Fibroblast of mammary gland (primary cell): Measurements from ENCODE around the gene RASAL2.
"Not testable (repeated sequence)": the region's sequence is repeated elsewhere in the genome, so short reads cannot be mapped to it uniquely, and the experiment has no call there.

Source experiments
- DNase-seq: peaks from one replicate; pipeline ENCODE4 v3.0.0-alpha.2; 2010; ENCODE audit warnings: low read depth
- H3K4me3 ChIP-seq: 2 replicates; pipeline ENCODE4 v1.5.1; 2011; ENCODE audit warnings: low read depth, mild to moderate bottlenecking, low read length, moderate library complexity; ENCODE audit not compliant: control insufficient read depth
- TF ChIP-seq, protein P1 (sequence below): conservative IDR thresholded peaks from 2 replicates; pipeline ENCODE4 v1.5.1; 2011; ENCODE audit warnings: low read depth, low read length, inconsistent platforms; ENCODE audit not compliant: control insufficient read depth, insufficient read depth

Gene RASAL2

DNA sequence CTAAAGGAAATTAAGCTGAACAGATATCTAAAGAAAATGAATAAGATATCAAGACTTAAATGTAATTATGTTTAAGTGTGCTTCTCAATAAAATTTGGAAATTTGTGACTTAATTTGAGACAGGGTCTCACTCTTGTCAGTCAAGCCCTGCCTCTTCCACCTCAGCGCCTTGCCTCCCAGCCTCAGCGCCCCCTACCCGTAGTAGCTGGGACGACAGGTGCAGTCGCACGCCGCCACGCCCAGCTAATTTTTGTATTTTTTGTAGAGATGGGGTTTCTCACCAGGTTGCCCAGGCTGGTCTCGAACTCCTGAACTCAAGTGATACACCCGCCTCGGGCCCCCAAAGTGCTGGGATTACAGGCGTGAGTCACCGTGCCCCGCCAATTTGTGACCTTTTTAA lies 285.9 kb downstream of the RASAL2 start:
- TF ChIP-seq, protein P1, sequence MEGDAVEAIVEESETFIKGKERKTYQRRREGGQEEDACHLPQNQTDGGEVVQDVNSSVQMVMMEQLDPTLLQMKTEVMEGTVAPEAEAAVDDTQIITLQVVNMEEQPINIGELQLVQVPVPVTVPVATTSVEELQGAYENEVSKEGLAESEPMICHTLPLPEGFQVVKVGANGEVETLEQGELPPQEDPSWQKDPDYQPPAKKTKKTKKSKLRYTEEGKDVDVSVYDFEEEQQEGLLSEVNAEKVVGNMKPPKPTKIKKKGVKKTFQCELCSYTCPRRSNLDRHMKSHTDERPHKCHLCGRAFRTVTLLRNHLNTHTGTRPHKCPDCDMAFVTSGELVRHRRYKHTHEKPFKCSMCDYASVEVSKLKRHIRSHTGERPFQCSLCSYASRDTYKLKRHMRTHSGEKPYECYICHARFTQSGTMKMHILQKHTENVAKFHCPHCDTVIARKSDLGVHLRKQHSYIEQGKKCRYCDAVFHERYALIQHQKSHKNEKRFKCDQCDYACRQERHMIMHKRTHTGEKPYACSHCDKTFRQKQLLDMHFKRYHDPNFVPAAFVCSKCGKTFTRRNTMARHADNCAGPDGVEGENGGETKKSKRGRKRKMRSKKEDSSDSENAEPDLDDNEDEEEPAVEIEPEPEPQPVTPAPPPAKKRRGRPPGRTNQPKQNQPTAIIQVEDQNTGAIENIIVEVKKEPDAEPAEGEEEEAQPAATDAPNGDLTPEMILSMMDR, result peak; percentile 29
- DNase-seq, result no peak
- no peak overlapping the region for H3K4me3 ChIP-seq

DNA sequence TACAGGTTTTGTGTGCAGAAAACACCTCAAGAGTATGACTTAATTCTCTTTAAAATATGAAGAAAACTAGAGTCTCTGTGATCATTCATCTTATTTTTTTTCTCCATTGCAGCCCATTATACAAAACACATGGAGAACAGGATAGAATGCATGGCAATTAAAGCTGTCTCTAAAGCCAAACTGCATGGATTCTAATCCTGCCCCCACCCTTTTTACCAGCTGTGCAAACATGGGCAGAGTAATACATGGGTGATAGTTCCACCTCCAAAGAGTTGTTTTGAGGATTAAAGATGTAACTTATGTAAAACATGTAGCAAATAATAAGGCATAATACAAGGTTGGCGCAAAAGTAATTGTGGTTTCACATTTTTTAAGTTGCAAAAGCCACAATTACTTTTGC lies 288.5 kb downstream of the RASAL2 start:
- DNase-seq, result no peak
- no peak overlapping the region for H3K4me3 ChIP-seq
- TF ChIP-seq, protein P1, result no peak

DNA sequence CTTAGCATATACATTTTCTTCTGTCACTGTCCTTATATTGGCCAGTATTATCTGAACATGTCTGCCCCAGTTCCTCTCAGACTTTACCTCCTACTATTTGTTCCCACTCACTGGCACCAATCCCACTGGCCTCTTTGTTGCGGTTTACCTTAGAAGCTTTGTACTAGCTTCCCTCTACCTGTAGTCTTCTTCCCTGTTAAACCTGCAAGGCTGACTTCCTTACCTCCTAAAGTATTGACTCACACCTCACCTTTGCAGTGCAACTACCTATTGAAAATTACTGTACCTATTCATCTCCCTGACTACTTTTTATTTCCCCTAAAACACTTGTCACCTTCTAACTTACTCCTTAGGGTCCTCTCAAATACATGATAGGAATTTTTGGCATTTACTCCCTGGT lies 291.8 kb downstream of the RASAL2 start:
- DNase-seq, result no peak
- TF ChIP-seq, protein P1, result no peak
- no peak overlapping the region for H3K4me3 ChIP-seq

DNA sequence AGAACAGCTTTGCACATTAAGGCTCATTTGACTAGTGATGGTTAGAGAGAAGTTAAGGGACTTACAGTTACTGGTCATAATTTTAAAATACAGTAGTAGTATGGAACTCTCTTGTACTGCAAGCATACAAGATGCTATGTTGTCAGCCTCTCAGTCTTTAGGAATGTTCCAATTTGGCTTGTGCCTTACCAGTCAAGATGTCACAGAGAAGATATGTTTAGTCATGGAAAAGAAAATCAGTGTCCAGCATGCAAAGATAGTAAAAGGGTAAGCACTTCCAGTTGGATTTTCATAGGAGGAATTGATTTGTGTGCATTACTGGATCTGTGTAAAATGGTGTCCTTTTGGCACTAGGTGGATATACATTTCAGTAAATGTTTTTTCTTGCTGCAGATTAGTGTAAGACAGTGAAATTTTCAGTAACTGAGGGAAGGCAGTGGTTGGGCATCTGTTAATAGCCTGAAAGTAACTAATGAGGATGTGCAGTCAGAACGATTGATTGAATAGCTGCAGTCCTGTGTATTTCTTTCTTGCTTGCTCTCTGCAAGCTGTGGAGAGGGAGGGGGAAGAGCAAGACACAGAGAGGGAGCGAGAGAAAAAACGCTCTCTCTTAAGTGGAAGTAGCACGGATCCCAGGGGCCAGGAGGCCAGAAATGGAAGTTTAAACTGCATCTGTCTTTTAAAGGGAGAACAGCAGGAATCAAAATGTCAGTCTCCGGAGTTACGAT lies 294.7 kb downstream of the RASAL2 start:
- TF ChIP-seq, protein P1, result no peak
- H3K4me3 ChIP-seq, result no peak overlapping the region
- DNase-seq, result peak; percentile 67

DNA sequence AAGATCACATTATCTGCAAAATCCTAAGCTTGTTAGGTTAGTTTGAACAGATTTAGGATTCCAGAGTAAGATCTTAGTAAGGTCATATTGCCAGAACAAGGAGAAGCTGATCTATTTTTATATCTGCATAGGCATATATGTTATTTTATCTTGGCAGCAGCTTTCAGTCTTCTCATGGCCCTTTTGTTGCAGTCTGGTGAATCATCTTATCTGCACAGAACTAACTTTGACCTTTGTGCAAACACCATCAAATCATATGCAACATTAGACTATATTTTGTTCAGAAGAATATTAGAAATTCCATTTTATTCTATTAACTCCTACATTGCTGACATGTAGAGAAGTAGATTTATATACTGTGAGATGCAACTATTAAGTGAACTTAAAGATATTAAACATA lies 295.5 kb downstream of the RASAL2 start:
- TF ChIP-seq, protein P1, result no peak

DNA sequence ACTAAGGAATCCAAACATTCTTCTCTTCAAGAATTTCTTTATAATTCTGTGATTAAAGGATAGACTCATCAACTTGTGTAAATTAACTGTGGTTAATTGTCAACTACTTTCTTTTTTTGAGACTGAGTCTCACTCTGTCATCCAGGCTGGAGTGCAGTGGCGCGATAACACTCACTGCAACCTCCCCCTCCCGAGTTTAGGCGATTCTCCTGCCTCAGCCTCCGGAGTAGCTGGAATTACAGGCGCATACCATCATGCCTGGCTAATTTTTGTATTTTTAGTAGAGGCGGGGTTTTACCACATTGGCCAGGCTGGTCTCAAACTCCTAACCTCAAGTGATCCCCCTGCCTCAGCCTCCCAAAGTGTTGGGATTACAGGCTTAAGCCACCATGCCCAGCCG lies 296.4 kb downstream of the RASAL2 start:
- H3K4me3 ChIP-seq, result not testable (repeated sequence)

More for the DNA sequence above, 295.5 kb downstream of the RASAL2 start:
- DNase-seq, result peak; percentile 33
- H3K4me3 ChIP-seq, result no peak overlapping the region

DNA sequence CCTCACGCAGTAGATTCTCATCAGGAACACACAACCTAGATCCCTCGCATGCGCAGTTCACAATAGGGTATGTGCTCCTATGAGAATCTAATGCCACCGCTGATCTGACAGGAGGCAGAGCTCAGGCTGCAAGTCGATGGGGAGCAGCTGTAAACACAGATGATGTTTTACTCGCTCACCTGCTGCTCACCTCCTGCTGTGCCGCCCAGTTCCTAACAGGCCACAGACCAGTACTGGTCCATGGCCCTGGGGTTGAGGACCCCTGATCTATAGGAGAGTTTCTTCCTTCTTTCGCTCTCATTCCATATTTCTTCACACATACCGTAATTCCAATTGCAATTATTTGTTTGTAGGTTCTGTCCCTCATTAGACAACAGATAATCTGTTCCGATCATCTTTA lies 299.5 kb downstream of the RASAL2 start:
- no peak for DNase-seq
- TF ChIP-seq, protein P1, result no peak

More for the DNA sequence above, 296.4 kb downstream of the RASAL2 start:
- not testable (repeated sequence) for DNase-seq

More for the DNA sequence above, 299.5 kb downstream of the RASAL2 start:
- H3K4me3 ChIP-seq, result no peak overlapping the region
